ENCODE results near the gene HMOX2.

Gene HMOX2, protein sequence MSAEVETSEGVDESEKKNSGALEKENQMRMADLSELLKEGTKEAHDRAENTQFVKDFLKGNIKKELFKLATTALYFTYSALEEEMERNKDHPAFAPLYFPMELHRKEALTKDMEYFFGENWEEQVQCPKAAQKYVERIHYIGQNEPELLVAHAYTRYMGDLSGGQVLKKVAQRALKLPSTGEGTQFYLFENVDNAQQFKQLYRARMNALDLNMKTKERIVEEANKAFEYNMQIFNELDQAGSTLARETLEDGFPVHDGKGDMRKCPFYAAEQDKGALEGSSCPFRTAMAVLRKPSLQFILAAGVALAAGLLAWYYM

DNA sequence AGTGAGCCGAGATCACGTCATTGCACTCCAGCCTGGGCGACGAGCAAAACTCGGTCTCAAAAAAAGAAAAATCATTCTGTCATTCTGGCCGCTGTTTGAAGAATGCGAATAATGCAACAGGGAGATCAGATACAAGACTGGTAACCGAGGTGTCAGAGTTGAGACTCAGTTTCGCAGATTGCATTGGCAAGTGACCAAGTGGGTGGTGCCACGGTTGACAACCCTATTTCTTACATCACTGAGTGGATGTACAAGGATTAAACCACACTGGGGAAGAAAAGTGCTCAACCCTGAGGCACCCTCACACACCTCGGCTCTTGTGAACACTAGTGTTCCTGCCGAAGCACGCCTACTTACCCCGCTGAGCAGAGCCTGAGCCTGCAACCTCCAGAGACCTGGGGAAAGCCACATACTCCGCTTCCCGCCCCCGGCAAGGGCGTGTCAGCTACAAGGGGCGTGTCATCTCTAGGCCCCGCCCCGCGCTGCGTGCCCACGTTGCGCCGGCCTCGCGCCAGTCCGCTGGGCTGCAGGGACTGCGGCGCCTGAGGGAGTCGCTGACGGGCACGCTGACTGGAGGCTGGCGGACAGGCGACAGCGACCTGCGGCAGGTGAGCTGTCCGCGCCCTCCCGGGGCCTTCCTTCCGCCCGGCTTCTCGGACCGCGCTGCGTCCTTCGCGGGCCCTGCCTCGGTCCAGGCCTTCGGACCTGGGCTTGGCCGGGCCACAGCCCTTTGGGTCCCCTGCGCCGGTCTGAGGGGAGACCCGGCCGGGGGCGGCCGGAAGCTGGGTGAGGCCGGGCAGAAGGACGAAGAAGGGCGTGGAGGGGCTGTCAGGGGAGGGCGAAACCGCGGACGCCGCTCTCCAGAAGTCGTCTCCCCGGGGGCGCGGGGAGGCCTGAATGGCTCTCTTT, at the start of gene HMOX2:
TSS of gene HMOX2 (plus strand) at position 519 of the 909 bp plus-strand sequence. CDS start 29,127 bp downstream, outside the sequence.
- DNase-seq = peak; percentile 88

DNA sequence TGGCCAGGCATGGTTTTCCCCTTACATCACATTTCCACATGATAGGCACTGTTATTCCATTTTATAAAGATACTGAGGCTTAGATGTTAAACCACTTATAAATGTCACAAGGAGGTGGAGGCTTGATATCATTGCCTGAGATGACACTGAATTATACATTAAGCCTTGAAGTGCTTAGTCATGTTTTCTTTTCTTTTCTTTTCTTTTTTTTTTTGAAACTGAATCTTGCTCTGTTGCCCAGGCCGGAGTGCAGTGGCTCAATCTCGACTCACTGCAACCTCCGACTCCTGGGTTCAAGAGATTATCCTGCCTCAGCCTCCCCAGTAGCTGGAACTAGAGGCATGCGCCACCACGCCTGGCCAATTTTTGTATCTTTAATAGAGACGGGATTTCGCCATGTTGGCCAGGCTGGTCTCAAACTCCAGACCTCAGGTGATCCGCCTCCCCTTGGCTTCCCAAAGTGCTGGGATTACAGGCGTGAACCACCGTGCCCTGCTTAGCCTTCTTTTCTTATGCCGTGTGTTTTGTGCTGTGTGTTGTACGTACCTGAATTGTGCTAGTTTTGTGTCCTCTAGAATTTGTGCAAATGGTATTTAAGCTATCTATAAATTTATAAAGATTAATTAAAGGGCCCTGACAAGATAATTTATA, 49.4 kb upstream of the HMOX2 start:
- no peak for DNase-seq

DNA sequence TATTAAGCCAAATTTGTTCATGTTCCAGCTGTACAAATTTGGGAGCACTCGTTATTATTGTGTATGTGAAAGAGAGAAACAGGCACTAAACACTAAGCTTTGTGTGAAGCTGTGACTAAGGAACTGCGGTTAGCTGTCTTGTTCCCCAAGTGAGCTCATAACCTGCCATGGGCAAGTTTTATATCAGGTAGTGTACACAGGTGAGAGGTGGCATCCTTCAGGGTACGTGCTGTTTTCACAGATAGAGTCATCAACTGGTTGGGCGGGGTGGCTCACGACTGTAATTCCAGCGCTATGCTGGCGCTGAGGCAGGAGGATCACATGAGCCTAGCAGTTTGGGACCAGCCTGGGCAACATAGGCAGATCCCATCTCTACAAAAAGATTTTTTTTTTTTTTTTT, 47.7 kb upstream of the HMOX2 start:
- DNase-seq = no peak

DNA sequence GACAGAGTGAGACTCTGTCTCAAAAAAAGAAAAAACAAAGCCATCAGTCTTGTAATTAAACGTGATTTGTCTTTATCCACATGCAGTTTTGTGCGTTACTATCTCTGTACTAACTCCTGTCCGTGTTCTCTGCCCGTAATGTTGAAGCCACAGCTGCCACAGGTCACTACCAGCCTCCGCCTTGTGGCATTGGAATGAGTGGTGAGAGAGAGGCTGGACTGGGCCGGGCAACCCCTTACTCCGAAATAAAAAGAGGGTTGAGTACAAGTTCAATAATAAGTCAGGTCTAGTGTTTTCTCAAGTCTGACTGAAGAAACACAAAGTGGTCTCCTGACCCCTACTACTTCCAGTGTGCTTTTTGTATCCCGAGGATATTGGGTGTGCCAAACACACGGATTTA, 45.2 kb upstream of the HMOX2 start:
- no peak for DNase-seq

DNA sequence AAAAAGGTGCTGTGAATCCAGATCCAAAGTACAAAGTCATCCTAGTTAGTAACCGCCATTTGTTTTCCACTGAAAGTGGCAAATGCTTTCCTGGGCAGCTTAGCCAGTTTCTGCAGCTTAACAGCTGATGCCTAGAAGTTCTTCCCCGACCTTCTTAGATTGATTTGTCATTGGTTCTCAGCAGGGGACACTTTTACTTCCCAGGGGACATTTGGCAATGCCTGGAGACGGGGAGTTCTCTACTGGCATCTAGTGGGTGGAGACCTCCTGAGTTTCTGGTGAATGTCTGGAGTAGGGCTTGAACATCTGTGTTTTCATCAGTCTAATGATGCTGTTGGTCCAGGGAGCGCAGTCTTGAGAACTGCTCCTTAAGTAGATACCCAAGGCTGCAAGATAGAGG, 43.0 kb upstream of the HMOX2 start:
- DNase-seq = no peak

DNA sequence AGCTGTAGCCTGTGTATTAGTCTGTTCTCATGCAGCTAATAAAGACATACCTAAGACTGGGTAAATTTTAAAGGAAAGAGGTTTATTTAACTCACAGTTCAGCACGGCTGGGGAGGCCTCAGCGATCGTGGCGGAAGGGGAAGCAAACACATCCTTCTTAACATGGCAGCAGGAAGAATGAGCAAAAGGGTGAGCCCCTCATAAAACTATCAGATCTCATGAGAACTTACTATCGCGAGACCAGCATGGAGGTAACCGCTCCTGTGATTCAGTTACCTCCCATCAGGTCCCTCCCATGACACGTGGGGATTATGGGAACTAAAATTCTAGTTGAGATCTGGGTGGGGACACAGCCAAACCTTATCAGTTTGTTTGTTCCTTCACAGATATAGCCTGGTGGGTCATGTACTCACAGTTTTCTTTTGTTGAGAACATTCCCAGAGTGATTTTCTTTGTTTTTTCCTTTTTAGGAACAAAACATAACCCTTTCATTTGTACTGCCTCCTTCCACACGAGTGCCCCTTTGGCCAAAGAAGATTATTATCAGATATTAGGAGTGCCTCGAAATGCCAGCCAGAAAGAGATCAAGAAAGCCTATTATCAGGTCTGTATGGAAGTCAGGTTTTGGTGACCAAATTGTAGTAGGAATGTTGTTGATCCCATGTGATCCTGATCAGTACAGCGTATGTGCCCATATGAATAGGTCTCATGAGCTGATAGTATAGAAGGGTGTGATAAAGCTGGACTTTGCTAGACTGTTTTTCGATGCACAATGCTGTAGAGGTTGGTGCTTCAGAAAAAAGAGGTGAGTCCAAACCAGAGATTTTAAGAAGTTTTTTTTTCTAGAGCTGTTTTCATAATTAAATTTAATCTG, 42.0 kb upstream of the HMOX2 start:
- DNase-seq = no peak

DNA sequence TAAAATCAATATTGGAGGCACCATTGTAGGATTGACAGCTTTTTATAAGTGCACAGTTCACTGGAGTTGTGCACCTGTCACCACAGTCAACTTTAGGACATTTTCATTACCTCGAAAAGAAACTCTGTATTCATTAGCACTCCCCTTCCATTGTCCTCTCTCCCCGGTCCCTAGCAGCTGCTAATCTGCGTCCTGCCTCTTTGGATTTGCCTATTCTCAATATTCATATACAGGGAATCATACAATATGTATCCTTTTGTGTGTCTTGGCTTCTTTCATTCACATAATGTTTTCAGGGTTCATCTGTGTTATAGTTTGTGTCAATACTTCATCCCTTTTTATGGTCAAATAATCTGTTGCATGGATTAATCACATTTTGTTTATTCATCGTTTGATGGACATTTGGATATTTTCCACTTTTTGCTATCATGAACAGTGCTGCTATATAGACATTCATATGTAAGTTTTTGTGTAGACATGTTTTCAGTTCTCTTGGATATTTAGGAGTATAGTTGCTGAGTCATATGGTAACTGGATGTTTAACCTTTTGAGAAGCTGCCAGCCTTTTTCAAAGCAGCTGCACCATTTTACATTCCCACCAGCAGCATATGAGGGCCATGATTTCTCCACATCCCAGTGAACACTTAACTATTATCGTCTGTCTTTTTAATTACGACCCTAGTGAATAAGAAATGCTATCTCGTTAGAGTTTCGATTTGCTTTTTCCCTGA, 40.7 kb upstream of the HMOX2 start:
- DNase-seq = no peak

DNA sequence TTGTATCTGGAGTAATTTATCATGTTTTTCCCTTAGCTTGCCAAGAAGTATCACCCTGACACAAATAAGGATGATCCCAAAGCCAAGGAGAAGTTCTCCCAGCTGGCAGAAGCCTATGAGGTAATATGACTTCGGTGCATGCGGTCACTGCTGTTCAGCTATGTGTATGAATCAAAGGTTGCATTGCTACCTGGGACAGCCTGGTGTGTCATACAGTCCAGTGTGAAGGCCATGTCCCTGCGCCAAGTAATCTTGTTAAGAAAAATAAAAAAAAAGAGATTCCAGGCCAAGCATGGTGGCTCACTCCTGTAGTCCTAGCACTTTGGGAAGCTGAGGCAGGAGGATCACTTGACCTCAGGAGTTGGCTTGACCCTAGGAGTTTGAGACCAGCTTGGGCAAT, 38.8 kb upstream of the HMOX2 start:
- DNase-seq = no peak

DNA sequence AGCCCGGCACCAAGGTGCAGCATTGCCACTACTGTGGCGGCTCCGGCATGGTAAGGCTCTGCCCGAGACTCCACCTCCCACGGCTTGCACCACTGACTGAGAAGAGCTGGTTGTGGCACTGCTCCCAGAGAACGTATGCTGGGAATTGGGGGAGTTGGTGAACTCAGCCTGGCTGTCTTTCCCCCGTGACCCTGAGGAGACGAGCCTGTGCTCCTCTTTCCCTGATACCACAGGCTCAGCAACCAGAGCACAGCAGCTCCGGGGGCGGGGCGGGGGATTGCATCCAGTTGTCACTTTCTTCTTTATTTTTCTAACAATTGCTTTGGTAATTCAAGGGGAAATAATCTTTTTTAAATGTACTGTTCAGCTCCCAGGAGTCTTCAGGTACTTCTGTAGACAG, 33.8 kb upstream of the HMOX2 start:
- DNase-seq = no peak

DNA sequence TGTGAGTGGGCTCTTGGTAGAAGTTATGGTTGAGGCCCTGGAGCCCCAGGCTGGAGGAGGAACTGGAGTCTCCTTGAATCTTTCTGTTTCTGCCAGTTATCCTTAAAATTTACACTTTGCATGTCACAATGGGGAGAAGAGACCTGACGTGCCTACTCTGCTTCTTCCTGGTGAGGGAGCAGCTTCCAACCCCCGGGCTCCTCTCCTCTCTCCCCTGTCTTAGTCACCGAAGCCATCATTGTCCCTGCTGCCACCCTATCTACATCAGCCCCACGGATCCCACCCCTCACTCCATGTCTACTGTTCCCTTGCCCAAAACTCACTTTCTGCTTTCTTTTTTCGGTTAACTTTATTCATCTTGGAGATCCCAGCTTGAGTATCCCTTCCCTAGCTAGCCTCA, 32.9 kb upstream of the HMOX2 start:
- no peak for DNase-seq

DNA sequence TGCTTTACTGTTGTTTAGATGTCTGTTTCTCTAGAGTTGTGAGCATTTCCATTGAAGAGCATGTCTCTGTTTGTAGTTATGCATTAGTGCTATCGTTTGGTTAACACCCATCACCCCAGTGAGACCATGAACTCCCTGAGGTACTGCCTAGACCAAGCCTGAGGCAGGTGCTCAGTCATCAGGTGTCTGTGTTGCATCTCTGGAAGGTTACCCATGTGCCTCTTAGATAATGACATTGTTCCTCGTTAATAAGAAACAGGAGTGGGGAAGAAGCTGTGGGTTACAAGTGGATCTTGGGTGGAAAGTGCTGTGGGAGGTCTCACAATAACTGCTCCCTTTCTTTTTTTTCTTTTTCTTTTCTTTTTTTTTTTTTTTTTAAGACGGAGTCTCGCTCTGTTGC, 32.2 kb upstream of the HMOX2 start:
- DNase-seq = no peak

DNA sequence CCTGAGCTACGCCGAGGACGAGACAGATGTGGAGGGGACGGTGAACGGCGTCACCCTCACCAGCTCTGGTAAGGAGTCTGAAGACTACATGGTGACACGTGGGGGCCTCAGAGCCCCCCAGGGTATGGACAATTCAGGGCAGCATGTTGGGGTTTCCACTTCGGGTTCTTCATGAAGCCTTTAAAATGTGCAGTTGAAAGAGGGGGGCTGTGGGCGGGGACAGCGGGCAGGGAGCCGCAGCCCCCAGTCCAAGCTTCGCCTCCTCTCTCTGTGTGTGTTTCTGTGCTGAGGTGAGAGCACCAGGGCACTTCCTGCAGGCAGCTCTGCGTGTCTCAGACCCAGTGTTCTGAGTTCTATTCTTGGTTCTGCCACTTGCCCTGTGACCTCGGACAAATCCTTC, 25.8 kb upstream of the HMOX2 start:
- DNase-seq = no peak

DNA sequence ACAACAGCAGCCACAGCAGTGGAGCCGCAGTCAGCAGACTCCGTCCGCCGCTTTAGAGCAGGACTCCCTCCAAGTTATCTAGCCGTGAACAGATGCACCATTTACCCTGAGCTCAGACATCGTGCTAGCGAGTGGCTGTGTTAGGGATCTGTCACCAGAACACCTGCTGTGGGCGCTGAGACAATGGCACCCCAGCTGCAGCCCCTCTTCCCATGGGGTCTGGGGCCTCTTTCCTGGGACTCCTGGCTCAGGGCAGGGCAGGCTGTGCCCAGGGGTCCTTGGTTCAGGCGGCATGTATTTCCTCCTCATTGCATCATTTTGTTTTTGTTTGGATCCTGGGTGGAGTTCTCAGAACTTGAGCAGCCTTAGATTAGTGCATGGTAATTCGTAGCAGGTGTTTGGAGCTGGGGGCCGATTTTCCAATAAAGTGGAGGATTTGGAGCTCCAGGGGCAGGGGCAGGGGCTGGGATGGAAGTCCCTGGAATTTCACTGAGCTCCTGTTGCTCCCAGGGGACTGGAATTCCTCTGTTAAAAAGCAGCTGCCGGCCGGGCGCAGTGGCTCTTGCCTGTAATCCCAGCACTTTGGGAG, 25.2 kb upstream of the HMOX2 start:
- DNase-seq = no peak

DNA sequence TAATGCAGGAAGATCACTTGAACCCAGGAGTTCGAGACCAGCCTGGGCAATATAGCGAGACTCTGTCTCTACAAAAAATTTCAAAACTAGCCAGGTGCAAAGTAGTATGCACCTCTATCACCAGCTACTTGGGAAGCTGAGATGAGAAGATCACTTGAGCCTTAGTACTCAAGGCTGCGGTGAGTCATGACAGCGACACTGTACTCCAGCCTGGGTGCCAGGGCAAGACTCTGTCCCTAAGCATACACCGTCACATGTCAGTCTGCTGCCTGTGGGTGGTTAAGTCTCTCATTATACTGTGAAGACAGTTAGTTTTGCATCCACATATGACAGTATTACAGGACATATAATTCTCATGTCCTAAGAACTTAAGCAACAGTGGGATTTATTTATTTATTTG, 23.5 kb upstream of the HMOX2 start:
- no peak for DNase-seq

DNA sequence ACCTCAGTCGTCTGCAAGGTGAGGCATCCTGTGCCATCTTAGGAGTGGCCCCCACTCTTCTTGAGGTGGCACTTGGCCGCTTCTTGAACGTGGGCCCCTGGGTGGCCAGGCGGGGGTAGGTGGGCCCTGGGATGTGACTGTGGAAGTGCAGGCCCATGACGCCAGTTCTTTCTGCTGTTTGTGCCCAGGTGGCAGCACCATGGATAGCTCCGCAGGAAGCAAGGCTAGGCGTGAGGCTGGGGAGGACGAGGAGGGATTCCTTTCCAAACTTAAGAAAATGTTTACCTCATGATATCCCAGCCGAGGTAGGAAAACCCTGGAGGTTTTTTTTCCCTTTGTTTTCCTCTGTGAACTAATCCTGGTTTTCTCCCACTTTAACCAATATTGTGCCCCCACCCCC, 21.6 kb upstream of the HMOX2 start:
- no peak for DNase-seq

DNA sequence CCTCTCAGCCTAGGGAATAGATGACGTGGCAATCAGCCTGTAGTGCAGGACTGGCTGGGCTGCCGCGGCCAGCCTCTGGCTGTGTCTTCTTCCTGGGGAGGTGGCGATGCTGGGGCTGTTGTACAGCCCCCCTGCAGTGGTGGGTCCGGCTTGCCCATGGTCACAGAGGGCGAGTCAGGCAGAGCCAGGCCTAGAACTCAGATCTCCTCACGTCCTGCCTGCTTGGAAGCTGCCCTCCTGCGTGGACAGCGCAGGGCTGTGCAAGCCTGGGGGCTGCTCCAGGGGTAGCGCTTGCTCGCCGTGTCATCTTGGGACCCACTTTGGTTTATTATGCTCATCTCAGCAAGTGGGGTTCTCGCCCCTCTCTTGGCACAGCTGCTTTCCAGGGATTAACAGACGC, 21.1 kb upstream of the HMOX2 start:
- DNase-seq = no peak

DNA sequence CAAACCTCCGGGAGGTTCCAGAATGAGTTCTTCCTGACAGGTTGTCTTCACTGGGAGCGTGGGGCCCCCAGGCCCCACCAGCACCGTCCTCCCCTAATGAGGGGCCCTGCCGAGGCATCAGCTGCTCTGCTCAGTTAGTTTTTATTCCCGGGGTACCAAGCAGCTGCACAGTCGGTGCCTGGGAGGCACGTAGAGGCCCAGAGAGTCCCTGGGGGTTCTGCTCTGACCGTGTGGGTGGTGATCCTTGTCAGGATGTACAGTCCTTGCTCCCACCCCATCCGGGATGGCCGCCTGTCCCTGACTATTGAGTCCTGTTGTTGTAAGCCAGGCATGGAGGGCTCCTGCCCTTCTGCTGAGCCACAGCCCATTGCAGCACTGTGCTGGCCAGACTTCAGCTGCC, 20.2 kb upstream of the HMOX2 start:
- DNase-seq = no peak

DNA sequence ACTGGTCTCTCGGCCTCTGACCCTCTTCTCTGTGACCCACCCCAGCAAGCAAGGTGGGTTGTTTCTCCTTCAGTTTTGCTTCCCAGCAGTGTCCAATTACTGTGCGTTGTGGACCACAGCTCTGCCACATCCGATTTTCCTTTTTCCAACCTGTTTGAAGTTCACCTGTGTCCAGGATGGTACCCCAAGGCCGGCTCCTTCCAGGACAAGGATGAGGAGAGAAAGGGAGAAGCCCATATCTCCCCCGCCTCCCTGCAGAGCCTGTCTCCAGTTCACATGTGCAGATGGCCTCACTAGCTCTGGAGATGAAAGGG, 15.3 kb upstream of the HMOX2 start:
- DNase-seq = no peak

DNA sequence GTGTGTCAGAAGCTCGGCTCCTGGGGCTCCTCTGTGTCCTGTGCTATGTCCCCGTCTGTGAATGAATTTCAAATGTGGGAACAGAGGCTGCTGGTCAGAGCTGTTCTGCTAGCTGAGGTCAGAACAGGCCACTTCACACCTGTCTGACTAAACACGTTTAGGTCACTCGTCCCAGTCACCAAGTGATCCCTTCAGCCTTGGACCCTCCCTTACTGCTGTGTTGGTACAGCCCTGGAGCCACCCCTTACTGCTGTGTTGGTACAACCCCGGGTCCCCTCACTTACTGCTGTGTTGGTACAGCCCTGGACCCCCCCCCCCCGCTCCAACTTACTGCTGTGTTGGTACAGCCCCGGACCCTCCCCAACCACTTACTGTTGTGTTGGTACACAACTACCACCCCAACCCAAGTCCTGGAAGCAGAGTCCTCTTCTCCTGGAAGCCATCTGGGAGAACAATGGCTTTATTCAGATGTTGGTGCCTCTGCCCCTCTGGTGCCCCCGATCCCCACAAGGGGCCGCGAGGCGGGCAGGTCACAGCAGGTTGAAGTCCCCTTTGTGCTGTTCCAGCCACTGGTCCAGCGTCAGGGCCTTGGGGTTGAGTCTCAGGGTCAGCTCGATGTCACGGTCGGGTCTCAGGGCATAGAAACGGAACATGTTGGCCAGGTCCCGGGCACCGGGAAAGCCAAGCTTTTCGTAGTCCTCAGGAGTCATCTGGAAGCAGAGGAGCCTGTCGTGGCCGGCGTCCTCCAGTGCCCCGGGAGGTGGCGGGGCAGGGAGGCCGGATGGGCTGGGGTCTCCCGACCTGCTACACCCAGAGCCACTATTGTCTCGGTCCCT, 14.7 kb upstream of the HMOX2 start:
- DNase-seq = no peak

DNA sequence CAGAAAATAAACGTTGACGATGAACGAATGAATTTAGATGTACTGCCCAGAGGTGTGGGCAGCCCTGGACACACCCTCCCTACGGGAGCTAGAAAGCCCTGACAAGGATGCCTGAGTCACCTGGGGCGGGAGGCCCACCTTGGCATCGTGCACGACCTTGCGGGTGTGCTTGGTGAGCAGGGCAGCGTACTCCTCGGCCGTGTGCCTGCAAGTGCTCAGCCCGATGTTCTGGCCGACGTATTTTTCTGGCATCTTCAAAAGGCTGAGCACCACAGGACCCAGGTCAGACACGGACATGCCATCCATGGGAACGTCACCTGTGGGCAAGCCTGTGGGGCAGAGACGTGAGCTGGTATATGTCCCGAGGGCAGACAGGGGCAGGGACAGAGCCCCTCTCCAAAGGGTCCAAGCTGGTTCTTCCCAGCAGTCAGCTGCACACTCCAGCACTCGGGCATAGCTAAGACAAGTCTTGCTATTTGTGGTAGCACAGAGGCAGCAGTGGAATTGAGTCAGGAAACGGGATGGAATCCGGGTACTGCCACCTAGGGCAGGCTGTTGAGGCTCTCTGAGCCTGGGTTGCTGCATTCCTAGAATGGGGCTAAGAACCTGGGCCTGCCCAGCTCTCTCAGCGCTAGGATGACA, 12.6 kb upstream of the HMOX2 start:
- DNase-seq = no peak
